HG03025 (cell line): ENCODE data around the gene GP1BB.
"Not testable (repeated sequence)": the region's sequence is repeated elsewhere in the genome, so short reads cannot be mapped to it uniquely, and the experiment has no call there.

Experiments
- ATAC-seq: cut with Tn5 transposase; IDR thresholded peaks from one replicate; pipeline ENCODE4 v1.9.1; 2021; ENCODE audit warnings: mild to moderate bottlenecking, moderate library complexity; ENCODE audit not compliant: unreplicated experiment, low FRiP score

Gene GP1BB

DNA sequence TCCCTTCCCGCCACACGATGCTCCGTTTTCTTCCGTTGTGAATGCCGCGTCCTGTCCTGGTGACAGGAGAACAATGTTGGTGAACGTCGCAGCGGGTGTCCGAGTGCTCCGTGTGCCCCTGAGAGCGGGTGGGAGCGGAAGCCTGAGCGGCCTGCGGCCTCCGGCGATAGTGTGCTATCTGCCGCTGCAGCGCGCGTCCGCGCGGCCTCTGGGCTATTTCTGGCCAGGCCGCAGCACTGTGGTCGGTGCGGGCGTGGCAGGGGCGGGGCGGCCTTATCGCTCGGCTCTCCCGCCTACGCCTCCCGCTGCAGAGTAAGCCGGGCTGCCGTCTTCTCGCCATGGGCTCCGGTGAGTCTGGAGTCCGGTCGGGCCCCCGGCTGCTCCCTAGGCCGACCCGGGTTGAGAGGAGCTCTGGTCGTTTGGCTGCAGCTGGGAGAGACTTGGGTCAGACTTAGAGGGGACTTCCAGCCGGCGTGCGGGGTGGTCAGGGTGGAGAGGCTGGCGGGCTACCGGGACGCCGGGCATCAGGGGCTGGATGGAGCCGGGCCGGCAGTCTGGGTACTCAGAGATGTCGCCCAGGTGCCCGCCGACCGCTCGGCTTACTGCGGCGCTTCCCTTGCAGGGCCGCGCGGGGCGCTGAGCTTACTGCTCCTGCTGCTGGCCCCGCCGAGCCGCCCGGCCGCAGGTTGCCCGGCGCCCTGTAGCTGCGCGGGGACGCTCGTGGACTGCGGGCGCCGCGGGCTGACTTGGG is at the start of gene GP1BB:
GP1BB (plus strand) TSS at position 308 of the 751 bp plus-strand sequence; CDS start at position 339, 31 bp downstream.
- no peak for ATAC-seq

DNA sequence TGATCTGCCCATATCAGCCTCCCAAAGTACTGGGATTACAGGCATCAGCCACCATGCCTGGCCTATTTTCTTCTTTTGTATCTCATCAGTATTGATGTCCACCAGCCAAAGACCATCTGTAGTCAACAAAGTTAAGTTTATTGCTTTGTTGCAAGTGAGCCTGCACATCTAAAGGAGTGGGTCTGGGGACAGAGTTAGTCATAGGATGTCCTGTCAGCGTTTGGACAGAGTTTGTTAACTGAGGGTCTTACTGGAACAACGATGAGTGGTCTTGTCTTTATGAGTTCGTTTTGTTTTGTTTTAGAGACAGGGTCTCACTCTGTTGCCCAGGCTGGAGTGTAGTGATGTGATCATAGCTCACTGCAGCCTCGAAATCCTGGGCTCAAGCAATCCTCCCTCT is 49.7 kb upstream of the GP1BB start:
- no peak for ATAC-seq

DNA sequence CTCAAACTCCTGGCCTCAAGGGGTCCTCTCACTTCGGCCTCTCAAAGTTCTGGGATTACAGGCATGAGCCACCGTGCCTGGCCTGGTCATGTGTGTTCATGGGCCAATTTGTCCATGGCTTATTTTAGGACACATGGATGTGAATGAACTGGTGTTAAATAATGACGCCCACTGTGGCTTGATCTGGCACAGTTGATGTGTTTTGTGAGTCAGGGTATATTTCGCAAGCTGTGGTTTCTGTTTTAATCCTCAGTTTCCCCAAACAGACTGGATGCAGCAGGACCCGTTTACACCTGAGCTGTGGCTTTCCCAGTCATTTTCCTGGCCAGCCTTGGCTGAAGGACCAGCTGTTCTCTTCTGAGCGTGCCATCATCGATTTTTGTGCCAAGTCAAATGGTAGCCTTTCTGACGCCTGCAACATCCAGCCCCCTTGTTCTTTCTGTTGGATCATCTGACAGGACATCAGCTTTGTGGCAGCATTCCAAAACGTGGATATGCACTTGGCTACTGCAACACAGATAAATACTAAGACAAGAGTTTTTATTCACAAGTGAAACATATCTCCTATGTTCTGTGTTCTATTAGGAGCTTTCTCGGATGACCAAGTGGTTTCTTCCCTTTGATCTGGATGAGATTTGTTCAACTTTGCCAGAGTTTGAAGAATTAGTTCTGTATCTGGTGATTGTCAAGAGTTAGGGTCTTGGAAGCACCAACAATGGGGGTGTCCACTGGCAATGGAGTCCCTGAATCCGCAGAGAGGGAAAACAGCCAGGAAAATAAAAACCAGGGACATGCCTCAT is 49.0 kb upstream of the GP1BB start:
- no peak for ATAC-seq

DNA sequence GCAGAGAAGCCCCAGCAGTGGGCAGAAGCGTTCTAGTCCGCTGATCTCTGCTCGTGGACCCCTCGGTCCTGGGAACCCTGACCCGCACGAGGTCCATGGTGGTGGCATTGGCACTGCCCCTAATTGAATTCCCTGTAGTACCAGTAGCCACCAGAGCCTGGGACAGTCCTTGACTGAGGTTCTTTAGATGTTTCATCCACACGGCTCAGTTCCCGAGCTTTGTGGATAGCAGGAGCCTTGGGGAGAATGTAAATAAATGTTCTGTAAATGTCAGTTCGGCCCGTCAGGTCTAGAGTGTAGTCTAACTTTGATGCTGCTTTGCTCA is 48.4 kb upstream of the GP1BB start:
- ATAC-seq = no peak

DNA sequence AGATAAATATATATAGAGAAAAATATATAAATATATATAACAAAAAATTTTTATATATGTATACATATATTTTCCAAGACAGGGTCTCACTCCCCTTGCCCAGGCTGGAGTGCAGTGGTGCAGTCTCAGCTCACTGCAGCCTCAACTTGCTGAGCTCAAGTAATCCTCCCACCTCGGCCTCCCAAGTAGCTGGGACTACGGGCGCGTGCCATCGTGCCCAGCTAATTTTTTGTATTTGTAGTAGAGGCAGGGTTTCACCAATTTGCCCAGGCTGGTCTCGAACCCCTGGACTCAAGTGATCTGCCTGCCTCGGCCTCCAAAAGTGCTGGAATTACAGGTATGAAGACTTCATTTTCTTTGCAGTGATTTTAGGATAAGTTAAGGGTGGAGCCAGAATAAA is 47.9 kb upstream of the GP1BB start:
- no peak for ATAC-seq

DNA sequence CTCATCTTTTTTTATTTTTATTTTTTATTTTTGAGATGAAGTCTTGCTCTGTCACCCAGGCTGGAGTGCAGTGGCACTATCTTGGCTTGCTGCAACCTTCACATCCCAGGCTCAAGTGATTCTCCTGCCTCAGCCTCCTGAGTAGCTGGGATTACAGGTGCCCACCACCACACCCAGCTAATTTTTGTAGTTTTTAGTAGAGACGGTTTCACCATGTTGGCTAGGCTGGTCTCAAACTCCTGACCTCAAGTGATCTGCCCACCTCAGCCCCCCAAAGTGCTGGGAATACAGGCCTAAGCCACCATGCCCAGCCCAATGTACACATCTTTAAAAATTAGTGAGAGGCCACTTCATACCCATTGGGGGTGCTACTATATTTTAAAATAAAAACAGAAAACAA is 46.9 kb upstream of the GP1BB start:
- not testable (repeated sequence) for ATAC-seq

GRCh38 chr22:19678949-19679521 is 44.3 kb upstream of the GP1BB start:
- ATAC-seq = no peak

DNA sequence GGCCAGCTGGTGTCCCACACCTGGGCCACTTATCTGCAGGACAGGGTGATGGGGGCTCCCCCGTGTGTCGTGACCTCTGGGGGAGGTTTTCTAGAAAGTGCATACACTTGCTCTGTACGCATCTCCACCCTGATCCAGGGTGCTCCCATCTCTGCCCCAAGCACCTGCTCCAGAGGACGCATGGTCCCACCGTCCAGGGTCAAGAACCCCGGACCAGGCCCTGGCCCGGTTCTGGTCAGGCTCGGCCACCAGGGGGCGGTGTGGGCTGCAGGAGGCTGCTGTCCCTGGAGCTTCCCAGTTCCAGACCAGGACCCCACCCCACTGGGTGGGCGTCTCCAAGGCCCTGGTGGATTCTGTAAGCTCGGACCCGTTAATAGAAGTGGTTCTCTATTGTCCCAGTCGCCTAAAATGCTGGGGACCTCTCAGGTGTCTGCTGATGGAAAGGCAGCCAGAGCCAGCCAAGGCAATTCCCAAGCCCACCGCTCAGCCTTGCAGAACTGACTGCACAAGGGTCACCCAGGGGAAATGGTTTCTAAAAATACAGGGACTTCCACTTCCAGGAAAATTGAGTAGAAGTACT is 43.7 kb upstream of the GP1BB start:
- ATAC-seq = no peak

DNA sequence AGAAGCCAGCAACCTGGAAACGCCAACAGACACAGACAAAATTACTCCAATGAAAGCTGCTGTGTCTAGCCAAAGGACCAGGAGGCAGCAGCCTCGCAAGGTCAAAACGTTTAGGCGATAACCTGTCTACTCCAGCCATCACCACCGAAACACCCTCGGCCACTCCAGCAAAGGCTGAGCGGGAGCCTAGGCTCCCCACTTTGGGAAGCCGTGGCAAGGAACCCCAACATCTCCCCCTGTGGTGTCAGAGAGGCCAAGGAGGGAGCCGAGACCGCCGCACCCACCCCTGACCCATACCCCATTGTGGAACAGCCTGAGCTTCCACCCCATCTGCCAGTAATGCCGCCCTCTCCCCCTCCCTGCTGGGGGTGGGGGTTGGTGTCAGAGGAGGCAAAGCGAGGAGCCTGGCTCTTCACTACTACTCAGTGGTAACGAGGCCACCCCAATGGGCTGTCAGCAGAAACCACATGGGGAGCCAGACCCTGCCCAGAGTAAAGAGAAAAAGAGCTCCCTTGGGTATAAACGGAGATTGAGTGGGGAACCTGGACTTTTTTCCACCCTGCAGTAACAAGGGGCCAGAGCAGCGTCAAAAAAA is 43.0 kb upstream of the GP1BB start:
- ATAC-seq = no peak

GRCh38 chr22:19680911-19681862 is 42.2 kb upstream of the GP1BB start:
- ATAC-seq = no peak

DNA sequence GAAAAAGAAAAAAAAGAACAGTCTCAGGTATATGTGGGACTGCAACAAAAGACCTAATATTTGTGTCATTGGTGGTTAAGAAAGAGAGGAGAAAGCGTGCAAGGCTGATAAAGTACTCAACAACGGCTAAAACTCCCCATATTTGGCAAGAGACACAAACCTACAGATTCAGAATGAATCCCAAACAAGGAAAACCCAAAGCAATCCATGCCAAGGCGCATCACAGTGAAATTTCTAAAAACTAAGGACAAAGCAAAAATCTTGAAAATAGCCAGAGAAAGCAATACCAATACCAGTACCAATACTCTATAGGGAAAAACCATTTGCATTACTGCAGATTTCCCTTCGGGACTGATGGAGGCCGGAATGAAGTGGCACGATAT is 41.5 kb upstream of the GP1BB start:
- no peak for ATAC-seq

- ATAC-seq = no peak
These were observed 36.4 kb upstream of the GP1BB start for GRCh38 chr22:19686946-19687345.

DNA sequence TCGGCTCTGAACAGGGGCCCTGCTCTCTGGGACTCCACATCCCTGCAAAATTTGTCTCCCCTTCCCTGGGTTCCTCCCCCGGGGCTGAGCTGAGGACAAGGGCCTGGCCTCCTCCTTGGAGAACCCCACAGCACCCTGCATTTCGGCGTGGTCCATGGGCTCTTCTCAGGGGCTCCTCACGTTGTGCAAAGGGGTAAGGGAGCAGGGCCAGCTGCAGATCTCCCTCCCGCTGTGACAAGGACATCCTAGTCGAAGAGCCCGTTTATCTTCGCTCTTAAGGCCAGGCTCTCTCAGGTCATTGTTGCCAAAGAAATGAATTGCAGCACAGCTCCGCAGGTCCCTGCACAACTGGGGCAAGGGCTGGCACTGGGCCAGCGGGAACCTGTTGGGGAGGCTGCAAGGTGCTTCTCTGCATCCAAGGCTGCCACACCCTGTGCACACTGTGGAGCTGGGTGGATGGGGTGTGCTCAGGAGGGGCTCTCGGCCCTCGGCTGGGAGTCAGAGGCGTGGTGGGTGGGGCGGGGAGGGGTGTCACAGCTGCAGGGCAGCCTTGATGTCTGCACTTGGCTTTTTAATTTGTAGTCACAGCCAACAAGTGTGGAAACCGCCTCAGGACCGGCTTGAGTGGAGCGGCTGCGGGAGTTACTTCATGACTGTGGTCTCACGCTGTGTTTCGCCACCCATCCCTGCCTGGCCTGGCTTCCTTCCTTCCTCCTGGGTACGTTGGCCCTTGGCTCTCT is 35.6 kb upstream of the GP1BB start:
- no peak for ATAC-seq

DNA sequence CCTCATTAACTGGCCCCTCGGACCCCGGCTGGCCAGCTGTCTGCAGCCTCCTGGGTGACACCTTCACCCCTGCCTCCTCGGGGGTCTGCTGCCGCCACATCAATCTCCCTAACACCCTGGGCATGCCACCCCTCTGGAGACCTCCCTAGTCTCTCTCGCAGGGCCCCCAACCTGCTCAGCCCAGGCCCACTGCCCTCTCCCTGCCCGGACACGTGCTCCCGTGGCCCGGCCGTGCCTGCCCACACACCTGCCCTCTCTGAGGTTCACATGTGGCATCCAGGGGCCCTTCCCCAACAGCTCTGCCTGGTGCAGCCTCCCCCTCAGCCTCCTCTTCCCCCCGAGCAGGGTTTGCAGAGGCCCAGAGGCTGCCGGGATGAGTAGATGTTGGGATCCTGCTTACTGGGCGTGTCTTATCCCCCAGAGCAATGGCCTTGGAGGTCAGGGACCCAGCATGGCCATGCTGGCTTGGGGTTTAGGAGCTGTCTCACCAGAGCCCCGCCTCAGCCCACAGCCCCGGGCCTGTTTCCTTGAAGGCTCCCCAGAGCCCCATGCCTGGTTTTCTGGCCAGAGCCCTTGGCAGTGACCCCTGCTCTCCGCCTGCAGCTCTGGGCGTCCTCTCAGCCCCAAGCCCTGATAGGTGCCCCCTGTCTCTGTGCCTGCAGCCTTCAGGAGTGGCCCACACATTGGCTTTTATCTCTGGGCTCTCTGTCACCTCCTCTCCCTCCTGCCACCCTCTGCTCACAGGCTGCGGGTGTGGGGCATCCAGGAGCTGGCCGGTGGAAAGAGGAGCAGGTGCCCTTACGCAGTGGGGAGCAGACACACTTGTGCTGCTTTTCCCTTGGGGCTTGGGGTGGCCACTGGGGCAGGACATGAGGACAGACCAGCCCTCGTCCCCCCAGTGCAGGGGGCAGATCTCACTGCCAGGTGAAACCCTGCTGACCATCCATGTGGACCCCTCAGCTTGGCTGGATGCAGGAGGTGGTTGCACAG is 34.7 kb upstream of the GP1BB start:
- no peak for ATAC-seq

GRCh38 chr22:19689408-19689807 is 33.9 kb upstream of the GP1BB start:
- ATAC-seq = no peak

GRCh38 chr22:19691007-19691720 is 32.2 kb upstream of the GP1BB start:
- ATAC-seq = no peak

GRCh38 chr22:19691721-19692341 is 31.5 kb upstream of the GP1BB start:
- ATAC-seq = no peak
